ENCODE results near the gene ANKIB1.

Gene ANKIB1

DNA sequence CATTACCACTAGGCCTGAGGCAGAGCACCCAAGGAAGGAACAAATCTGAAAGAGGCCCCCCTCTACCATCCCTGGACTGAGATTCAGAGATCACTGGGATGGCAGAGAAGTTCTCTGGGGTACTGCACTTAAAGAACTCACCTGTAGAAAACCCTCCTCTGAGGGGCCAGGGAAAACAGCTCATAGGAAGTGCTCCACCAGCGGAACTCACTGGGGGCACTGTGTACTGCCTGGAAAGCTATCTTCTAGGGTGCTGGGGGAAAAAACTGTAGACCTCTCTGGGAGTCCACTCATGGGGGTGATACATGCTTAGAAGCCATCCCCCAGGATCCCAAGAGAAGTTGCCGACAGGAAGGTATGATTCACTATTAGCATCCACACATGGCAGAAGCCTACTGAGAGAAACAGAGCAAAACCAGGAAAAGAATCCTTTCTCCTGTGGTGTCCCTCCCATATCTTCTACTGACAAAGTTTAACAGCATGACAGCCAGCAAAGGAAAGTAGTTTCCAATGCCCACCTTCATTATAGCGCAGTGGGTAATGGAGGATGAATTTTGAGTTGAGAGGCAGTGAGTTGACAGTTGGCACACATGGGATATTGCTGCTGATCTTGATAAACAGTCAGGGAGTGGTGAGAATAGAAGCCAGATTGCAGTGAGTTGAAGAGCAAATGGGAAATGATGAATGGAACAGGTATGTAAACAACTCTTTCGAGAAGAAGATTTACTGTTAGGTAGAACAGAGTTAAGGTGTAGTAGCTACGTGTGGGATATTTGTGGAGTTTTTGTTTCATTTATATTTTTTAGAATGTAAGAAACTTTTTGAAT, 20.9 kb downstream of the ANKIB1 start:
- DNase-seq (ENCODE audit: low spot score) = no peak

DNA sequence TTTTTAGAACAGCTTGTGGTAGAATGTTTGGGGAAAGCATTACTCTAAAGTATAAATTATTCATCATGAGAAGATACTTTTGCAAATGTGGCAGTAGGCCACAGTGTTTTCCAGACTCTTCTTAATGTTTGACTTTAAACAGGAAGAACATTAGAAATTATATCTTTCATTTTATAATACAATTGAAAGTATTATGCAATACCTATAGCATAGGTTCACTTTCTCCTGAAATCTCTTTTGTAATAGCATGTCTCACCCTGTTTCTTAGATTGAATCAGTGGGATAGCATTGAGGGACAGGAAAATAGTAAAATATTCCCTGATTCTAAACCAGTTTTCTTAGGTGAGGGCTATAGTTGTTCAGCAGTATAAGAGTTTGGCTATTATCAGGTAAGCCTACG, 23.1 kb downstream of the ANKIB1 start:
- DNase-seq (ENCODE audit: low spot score) = no peak

DNA sequence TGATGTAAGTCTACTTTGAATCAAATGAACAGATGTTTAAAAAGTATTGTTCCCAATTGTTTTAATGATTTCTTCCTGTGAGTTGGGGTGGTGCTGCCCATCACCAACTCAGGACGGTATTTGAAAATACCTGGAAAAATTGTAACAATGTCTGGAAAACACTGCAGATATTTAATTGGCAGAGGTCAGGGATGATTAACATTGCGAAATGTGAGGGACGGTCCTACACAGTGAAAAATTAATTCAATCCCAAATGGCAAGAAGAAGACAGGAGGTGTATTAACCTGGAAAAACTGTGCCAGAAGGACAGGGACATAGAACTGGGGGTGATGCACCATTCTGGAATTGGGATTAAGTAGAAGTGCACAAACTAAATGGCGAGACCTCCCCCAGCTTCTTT, 29.6 kb downstream of the ANKIB1 start:
- no peak for DNase-seq (ENCODE audit: low spot score)

DNA sequence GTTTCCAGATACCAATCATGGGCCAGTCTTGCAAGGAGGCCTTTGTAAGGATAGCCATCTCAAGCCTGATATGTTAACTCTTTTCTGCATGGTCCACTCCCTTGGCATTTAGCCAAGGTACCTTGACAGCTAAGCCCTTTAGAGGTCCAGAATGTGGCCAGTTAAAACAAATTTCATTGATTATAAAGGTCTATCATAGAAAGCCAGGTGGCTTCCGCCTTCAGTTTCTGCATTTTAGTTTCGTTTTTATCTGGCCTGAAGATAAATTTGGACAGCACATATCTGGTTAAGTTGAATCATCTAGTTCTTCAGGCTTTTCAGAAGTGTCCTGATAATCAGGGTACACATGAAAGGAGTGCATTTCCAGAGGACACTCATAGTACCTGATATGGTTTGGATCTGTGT, 30.7 kb downstream of the ANKIB1 start:
- DNase-seq (ENCODE audit: low spot score) = no peak

DNA sequence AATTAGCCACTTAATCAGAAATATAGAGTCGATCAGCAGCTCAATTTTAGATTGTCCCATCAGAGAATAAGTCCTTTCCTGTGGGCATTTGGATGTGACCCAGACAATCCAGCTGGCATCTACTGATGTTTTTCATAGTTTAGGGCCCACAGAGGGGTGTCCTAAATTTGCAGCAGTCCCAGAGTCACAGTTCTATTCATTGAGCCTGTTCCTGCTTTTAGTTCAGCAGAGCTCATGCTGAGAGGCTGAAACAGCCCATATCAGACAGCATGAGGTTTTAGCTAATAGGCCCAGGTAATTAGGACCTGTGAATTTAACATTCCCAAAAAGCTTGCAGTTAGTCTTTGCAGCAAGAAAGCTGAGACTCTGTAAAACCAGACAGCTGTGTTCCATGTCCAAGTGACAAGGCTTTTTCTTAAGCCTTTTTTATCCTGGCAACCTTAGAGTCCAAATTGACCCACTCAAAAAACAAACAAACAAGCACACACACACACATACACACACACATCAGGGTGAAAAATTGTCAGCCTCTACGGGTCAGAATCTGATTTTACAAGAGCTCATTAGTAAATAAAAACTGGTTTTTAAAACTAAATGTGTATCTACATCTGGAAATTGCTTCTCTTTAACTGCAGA, 33.7 kb downstream of the ANKIB1 start:
- no peak for DNase-seq (ENCODE audit: low spot score)

DNA sequence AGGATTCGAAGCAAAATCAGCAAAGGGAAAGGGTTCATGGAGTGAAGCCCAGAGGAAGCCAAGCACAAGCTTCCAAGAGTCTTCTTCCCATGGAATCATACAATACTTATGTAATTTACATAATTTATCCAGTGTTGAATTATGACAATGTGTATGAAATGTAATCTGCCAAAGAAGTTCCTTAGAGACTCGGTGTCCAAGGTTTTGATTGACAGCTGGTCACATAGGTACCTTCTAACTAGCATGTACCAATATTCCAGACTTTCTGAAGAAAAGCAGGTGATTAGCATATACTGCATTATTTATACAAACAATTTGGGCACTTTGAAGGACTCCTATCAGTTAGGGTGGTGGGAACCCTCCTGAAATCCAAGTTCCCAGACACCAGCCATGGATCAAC, 35.3 kb downstream of the ANKIB1 start:
- DNase-seq (ENCODE audit: low spot score) = no peak

DNA sequence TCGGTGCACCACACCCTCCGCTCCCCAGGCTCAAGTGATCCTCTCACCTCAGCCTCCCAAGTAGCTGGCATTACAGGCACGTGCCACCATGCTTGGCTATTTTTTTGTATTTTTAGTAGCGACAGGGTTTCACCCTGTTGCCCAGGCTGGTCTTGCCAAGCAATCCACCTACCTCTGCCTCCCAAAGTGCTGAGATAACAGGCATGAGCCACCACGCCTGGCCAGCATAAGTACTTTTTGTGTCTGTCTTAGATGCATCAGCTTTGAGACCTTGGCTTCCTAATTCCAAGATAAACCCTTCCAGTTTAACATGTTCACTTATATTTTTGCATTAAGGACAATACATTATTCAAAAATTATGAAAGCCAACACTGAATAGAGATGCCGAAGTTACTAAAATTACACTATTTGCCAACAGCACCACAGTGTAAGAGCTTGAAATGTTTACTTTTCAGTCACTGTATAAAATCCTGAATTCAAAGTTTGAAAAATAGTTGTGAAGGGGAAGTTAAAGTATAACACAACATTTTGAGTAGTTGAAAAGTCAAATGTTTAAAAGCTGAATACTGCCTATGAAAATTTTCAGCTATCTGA, 36.5 kb downstream of the ANKIB1 start:
- no peak for DNase-seq (ENCODE audit: low spot score)

DNA sequence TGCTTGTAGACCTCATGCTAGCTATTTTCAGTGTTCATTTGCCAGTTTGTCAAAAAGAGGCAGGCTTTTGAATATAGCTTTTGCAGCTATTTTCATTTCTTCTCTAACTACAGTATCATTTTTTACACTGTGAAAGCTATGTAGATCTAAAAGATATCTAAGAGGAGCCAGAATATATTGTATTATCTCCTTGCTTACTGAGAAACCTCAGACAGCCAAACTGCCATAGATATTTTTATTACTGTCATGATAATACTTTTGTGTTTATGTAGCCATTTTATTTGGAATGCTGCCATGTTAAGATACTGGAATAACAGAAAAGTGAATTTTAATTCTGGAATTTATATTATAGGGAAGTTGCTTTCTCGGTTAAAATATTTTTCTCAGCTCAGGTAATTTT, 37.2 kb downstream of the ANKIB1 start:
- DNase-seq (ENCODE audit: low spot score) = no peak

DNA sequence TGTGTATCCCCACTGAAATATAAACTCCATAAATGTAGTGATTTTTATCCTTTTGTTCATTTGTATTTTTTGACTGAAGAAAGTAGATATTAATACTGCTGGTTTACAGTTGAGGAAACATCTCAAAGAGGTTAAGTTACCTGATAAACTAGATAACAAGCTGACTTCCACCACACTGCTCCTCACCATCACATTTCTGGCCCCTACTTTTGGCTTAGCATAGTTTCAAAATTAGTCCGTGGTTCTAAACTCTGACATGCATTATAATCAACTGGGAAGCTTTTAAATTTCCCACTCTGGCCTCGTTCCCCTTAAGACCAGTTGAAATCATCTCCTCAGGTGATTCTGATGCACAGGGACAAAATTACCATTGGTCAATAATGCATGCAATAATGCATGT, 43.5 kb downstream of the ANKIB1 start:
- DNase-seq (ENCODE audit: low spot score) = no peak

DNA sequence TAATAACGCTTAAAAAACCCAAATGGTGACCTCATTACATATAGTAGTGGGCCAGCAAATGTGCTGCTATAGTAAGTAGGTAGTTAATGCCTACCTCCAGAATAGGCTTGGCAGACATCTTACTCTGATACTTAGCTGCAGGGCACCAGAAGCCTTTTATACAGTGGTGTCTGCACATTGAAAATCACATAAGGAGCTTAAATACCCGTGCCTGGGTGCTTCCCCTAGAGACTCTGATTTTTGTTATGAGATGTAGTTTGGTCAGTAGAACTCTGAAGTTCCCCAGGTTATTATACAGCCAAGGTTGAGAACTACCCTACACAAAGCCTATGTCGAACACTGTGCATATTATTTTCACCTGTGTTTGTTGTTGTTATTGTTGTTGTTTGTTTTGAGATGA, 47.2 kb downstream of the ANKIB1 start:
- DNase-seq (ENCODE audit: low spot score) = no peak

DNA sequence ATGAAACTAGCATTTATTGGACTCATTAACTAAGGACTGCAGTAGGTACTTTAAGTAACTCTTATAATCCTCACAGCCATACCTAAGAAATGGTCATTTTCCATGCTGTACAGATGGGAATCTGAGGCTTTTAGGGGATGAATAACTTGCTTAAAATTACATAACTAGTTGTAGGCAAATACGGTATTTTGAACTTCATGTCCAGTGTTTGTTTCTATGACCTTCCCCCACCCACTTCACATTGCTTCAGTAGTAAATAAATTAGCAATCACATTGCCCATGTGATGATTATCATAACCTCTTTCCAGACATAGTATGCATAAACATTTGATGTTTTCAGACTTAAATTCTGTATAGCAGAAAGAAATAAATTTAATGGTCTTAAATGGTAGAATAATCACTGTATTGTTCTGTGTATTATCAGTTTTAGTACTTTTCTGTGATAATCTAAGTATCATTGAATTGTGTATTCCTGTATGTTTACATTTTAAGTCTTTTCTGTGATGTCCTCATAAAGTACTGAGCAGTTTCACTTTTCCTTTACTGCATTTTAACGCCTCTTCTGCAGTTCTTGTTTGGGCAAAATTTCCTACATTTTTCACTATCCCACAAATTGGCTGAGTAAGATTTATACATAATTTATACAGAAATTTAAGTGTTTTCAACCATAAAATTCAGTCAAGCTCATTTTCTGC, 48.3 kb downstream of the ANKIB1 start:
- no peak for DNase-seq (ENCODE audit: low spot score)

DNA sequence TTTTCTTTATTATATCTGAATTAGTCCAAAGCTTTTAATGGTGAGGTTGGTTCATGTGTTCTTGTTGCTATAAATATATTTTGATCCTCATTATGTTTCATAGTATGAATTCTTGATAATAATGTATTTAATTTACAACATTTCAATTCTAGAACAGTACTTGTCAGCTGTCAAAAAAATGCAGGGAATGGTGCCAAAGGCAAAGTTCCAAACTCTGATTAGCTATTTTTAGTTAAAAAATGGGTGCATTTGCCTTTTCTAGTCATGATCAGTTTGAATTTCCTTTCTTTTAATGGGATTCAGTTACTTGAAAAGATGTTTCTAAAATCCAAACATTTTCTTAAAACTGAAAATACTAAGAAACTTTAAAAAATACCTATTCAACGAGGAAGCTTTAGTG, 49.6 kb downstream of the ANKIB1 start:
- DNase-seq (ENCODE audit: low spot score) = no peak

DNA sequence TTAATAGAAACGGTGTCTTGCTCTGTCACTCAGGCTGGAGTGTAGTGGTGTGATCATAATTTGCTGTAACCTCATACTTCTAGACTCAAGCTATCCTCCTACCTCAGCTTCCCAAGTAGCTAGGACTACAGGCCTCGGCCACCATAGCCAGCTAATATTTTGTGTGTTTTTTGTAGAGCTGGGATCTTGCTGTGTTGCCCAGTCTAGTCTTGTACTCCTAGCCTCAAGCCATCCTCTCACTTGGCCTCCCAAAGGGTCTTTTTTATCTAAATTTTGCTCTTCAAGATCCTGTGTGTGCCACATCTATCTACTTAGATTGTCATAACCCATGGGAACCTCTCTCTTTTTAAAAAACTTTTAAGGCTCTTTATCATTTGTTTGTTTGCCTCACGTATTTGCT, 50.5 kb downstream of the ANKIB1 start:
- no peak for DNase-seq (ENCODE audit: low spot score)

DNA sequence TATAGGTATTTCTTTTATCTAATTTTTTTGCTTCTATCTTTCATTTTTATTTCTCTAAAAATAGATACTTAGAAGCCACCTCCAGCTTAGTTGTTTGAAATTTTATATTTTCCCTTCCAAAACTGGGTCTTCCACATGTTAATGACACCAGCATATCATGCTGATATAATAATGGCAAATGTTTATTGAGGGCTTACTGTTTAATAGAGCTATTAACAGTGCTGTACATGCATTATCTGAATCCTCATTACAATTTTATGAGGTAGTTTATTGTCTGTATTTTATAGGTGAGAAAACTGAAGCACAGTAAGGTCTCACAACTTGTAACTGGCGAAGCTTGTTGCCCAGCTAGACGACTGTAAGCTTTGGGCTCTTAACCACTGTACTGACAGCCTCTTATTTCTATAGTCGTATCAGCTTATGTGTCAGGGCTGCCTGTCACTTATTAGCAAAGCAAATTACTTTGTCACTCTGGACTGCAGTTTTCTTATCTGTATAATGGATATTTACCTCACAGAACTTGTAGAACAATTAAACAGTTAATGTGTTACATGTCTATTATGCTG, 51.2 kb downstream of the ANKIB1 start:
- DNase-seq (ENCODE audit: low spot score) = no peak

DNA sequence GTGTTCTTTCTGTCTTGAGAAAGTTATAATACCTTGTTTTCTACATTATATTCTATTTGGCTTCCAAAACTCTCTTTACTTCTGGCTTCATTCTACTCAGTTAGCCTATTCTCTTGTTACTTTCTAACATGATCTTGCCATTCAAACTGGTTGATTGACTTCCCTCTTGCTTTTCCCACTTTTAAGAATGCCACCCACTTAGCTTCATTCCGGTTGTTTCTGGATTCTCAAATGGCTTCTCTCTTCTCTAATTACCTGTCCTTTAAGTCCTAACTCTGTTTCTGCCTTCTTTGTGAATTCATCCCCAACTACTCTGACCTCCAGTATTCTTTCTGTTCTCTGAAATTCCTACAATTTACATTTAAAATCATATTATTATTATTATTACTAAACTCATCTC, 52.0 kb downstream of the ANKIB1 start:
- DNase-seq (ENCODE audit: low spot score) = no peak

DNA sequence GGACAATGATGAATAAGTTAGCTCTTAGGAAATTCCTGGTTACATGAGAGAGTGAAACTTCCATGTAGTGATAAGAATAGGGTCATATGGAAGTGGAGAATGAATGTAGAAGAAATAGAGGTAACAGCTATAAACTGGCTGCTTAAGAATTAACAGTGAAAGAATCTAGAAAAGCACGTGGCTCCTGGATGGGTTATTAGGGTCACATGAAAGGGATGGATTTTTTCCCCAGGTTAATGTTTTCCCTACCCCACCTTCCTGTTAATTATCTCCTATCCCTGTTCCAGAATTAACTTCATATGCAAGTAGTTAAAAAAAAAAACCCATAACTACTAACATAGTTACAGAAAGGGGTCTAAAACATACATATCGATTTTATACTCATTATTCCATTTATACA, 58.0 kb downstream of the ANKIB1 start:
- DNase-seq (ENCODE audit: low spot score) = no peak

DNA sequence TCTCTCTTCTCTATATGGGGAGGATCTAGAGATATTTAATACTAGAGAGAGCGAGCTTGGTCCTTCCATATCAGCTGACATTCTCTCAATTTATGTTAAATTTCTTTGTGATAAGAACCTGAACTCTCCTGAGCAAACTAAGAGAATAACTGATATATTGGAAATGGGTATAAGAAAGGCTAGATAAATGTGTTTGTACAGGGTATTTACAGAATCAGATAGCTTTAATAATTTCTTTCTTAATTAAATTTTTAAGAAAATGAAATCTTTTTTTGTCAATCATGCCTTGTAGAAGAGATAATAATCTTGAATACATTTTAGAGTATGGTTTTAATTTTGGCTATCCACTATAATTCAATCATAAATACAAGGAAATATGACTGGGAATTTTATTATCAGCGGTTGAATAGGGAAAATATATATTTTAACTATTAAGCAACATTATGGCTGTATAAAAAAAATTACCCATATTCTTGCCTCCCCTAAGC, 58.7 kb downstream of the ANKIB1 start:
- no peak for DNase-seq (ENCODE audit: low spot score)

DNA sequence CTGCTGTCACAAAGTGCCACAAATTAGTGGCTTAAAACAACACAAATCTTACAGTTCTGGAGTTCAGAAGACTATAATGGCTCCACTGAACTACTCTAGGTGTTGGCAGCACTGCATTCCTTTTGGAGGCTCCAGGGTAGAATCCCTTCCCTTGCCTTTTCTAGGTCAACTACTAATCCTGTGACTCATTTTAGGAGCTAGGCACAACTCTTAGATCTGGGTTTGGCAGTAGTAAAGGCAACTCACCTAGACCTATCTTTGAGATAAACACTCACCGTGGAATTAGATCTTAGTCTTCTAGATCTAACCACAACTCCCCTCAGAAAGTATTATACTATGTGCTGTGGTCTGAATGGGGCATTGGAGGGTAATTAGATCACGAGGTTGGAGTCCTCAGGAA, 60.4 kb downstream of the ANKIB1 start:
- DNase-seq (ENCODE audit: low spot score) = no peak

DNA sequence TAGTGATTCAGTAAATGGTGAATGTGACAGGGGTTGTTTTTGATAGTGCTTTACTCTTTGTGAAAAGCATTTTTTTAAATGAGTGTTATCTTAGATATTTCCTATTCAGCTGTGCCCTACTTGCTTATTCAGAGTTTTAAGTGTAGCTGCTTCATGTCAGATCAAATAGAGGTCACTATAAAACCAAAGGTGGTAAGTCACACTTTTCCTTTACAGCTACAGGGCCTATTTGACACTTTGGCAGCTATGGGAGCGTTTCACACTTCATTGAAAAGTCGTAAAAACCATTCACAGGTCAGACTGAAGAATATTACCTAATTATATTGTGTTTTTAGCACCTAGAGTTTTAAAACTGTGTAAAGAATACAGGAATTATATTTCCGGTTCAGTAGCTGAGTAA, 67.3 kb downstream of the ANKIB1 start:
- DNase-seq (ENCODE audit: low spot score) = no peak

DNA sequence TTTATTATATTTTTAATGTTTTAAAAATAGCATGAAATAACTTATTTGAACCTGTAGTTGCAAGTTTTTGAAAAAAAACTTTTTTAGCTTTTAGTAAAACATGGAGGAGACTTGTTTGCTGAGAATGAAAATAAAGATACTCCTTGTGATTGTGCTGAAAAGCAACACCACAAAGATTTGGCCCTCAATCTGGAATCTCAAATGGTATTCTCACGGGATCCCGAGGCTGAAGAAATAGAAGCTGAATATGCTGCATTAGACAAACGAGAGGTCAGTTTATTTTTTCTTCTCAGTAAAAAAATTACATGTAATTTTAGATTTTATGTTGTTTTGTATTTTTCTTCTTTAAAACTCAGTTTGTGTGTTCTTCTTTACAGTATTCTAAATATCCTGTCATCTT, 73.5 kb downstream of the ANKIB1 start:
- no peak for DNase-seq (ENCODE audit: low spot score)

DNA sequence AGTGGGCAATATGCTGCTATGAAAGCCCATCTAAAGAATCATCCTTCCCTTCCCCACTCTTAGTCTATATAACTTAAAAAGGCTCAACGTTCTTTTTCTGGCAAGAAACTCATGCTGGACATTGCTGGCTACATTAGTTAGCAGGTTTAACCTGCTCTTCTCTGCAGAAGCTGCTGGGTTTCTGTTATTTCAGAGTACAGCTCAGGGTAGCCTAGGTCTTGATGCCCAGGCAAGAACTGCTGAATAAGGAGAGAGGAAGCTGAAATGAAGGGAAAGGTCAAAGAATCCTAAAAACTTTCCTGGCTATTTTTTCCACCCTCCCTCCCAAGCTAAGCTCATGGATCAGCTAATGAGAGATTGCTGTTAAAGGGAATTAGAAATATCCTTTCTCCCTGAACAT, 79.4 kb downstream of the ANKIB1 start:
- no peak for DNase-seq (ENCODE audit: low spot score)

DNA sequence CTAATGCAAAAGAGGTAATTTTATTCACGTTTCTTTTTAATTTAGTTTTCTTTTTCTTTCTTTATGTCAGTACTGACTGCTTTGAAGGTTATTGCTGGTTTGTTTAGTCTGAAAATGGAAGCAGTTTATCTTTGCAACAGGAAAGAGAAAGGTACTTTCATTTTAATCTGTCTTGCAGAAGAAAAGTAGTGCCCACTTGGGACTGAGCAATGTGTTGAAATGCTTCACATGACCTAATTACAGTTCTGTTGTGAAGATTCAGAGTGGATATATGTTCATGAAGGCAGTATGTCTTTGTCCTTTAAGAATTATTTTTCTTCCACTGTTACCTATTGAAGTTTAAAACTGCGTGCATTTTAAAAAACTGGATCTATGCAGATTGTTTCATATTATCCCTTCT, 80.1 kb downstream of the ANKIB1 start:
- DNase-seq (ENCODE audit: low spot score) = no peak

Measured in SW480 (cell line).